Activated CD8-positive, alpha-beta memory T cell treated with anti-CD3 and anti-CD28 coated beads, Interleukin-2, amount 50 U/mL, for 1 hour (primary cell): ENCODE measurements around the gene CFAP57.
"Not testable (repeated sequence)": the region's sequence is repeated elsewhere in the genome, so short reads cannot be mapped to it uniquely, and the experiment has no call there.

Experiments used
- DNase-seq: peaks from one replicate; pipeline ENCODE4 v3.0.0-alpha.2; 2020; ENCODE audit errors: extremely low read depth

Gene CFAP57

GRCh38 chr1:43171876-43172526 lies at the start of gene CFAP57, which contains the start of gene EBNA1BP2:
Gene CFAP57 (plus strand): TSS chr1:43172330. CDS start chr1:43172754, 424 bp downstream.
Gene EBNA1BP2 (minus strand): TSS chr1:43172290. CDS start chr1:43172118, 172 bp downstream.
- DNase-seq = peak; percentile 75

DNA sequence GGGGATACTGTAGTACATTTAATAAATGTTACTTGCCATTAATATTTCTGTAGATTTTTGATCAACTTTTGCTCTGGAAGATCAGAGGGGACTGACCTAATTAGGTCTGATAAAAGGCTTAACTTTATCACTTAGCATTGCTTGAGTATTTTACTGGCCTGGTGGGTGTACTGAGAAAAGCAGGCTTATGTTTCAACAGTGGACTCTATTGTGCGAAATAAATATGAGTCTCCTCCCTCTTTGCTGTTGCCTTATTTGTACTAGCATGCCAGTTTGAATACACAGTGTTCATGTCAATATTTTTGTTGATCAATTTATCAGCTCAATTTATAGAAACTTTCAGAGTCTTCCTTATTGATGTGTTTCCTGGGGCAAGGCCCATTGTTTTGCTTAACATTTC lies 49.1 kb upstream of the CFAP57 start:
- no peak for DNase-seq

- DNase-seq = no peak
Measured at GRCh38 chr1:43128816-43129215, 43.3 kb upstream of the CFAP57 start.

DNA sequence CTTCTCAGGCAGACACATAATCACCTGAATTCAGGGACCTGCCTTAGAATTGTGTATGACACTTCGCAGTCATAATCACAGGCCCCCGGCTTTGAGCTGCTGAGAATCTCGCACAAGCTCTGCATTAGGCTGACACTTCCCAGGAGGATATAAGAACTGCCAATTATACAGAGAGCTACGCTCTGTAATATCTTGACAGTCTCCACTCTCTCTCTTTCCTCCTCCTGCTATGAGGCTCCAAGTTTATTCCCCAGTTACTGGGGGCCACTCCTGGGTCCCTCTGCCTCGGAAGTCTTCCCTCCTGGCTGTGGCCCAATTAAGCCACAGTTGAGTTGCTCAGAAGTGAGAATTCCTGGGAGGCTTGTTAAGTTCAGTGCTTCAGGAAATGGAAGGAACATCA lies 42.7 kb upstream of the CFAP57 start:
- DNase-seq = no peak

- no peak for DNase-seq
Measured at GRCh38 chr1:43134068-43134467, 38.1 kb upstream of the CFAP57 start.

DNA sequence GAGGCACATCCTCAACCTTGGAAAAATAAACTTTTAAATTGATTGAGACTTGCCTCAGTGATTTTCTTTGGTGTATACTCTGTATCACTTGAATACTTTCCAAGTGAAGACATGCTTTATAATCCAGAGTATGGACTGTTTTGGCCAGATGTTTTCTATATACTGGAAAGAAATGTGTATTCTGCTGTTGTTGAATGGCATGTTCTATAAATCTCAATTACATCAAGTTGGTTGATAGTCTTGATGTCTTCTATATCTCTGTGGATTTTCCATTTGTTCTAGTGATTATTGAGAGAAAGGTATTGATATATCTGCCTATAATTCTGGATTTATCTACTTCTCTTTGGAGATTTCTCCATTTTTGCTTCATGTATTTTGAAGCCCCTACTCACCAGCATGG lies 37.5 kb upstream of the CFAP57 start:
- no peak for DNase-seq

GRCh38 chr1:43135857-43136781 lies 36.0 kb upstream of the CFAP57 start:
- no peak for DNase-seq

DNA sequence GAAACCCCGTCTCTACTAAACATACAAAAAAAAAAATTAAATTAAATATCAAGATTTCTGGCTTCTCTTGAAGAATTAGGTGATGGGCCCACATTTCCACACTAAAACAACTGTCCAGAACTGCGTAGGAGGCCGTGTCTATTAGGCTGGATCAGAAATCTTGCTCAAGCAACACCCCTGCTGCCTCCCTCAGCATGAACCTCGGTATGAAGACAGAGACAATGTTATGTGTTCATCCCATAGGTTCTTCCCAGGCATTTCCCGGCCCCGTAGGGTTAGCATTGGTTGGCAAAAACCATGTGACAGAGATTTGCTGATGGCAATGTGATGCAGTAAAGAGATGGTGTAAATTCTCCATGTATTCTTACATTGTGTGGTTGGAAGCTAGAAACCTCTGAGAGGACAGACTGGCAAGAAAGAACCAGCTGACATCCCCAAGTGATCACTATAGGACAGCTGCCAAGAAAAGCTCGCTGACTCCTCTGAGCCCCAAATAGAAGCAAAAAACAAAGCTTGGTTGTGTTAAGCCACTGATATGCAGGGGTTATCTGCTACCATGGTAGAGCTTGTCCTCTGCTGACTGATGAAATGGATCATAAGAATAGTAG lies 34.6 kb upstream of the CFAP57 start:
- DNase-seq = no peak

- DNase-seq = not testable (repeated sequence)
Measured at GRCh38 chr1:43139295-43139694, 32.8 kb upstream of the CFAP57 start.

GRCh38 chr1:43140010-43140409 lies 32.1 kb upstream of the CFAP57 start:
- DNase-seq = no peak

- no peak for DNase-seq
Measured at GRCh38 chr1:43140583-43140982, 31.5 kb upstream of the CFAP57 start.

DNA sequence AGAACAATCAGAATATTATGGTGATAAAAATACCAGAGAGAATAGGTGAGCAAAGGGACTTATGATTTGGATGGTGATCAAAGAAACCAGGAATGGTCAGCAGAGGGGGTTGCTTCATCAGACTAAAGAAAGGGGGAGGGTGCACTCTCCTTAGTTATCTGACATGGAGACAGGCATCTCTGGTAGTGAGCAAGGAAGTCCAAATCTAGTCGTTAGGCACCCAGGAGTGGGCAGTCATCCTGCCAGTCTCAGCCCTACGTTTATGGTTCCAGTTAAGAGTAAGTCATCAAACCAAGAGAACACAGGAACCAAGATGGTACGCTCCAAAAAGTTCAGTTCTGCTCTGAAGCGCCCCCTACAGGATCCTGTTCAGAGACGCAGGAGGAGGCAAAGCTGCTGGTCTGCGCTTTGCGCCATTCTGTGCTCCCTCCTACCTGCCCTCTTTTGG lies 28.7 kb upstream of the CFAP57 start:
- no peak for DNase-seq

GRCh38 chr1:43144237-43144636 lies 27.9 kb upstream of the CFAP57 start:
- no peak for DNase-seq

DNA sequence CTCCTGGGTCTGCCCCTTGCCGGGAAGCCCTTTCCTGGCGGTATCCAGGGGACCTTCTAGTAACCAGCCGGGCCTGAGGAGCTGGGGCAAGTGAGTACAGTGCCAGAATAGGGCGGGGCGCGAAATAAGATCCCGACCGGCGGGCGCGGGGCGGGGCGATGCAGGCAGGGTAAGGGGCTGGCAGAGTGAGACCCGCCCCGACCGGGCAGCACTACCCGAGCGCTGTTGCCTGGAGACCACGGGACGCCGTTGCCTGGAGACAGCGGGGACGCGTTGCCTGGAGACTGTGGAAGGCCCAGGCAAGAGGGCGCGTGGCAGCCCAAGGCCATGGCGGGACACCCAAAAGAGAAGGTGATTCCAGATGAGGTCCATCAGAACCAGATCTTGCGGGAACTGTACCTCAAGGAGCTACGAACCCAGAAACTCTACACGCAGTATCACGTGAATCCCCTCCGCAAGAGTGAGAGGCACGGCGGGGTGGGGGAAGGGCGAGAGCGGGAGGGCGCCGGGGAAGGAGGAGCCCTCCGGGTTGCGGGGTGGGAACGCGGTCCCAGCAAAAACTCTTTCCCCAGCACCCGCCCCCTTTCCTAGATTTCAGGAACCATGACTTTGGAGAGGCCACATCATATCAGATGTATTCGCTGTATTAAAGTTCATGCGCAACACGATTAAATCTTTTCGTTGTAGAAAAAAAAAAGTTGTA lies 24.4 kb upstream of the CFAP57 start:
- DNase-seq = no peak

DNA sequence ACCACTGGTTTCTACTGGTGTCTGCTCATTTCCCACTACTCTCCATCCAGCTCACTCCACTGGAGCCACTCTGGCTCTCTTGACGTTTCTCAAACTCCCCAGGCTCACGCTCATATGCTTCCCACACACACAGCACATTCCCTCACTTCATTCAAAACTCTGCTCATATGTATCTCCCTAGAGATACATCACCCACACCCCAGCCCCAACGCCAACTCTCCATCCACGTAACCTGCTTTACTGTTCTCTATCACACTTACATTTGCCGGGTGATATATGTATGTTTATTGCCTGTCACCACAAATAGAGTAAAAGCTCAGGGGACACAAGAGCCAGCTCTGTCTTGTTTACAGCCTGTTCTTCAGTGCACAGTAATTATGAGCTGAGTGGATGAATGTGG lies 22.2 kb upstream of the CFAP57 start:
- no peak for DNase-seq

- no peak for DNase-seq
Measured at GRCh38 chr1:43152866-43153265, 19.3 kb upstream of the CFAP57 start.

- DNase-seq = no peak
Measured at GRCh38 chr1:43153443-43153842, 18.7 kb upstream of the CFAP57 start.

DNA sequence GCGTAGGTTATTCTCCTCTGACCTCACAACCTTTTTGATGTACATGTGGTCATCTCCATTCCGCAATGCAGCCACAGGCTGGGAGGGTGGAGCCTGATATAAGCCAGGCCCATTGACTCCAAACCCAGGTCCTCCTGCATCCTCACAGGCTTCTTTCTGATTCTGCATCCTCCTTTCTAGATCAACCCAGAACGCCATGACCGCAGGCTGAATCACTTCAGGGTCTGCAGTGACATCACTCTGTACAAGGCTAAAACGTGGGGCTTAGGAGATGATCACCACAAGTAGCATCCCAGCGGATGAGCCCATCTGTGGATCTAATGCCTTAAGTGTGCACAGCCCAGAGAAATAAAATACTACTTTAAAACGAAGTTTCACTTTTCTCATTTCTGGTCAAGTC lies 16.1 kb upstream of the CFAP57 start:
- no peak for DNase-seq

DNA sequence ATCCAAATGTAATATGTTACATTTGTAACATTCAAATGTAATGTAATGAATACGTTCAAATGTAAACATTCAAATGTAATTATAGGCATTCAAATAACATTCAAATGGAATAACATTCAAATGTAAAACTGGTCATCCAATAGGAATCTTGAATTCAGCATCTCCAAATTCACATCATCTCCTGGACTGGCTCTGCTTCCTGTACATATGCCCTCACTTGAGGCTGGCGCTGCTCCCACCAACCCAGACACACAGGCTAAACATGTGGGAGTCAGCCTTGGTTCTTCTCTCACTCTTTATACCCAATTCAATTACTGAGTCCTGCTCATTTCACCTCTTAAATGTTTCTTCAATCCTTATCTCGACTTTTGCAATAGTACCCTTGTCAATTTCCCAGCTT lies 7.0 kb upstream of the CFAP57 start:
- DNase-seq = no peak

GRCh38 chr1:43165765-43166164 lies 6.4 kb upstream of the CFAP57 start:
- DNase-seq = no peak

- DNase-seq = no peak
Measured at GRCh38 chr1:43171312-43171875, 736 bp upstream of the CFAP57 start.
